ELF-1 (cell line): Measurements from ENCODE around the gene MAN2B2.
"Not testable (repeated sequence)": the region's sequence is repeated elsewhere in the genome, so short reads cannot be mapped to it uniquely, and the experiment has no call there.

Source experiments
- DNase-seq: peaks from one replicate; pipeline ENCODE4 v3.0.0-alpha.2; 2016; ENCODE audit warnings: low read depth, low spot score

Gene MAN2B2

DNA sequence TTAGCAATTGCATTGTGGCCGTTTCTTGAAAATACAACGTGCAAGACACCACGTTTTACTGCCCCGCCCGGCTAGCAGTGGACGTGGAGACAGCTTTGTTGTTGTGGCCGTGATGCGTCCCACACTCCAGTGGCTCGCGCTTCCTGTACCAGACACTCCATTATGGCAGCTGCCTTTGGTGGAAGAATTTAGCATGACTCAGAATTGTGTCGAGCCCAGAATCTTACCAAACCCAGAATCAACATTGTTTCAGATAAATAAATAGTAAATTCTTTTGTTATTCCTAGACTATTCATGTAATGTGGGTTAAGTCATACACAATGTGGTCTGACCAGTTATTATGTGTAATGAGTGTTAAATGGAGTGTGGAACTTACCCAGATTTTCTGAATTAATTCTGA lies 93.4 kb downstream of the MAN2B2 start:
- DNase-seq, result no peak

DNA sequence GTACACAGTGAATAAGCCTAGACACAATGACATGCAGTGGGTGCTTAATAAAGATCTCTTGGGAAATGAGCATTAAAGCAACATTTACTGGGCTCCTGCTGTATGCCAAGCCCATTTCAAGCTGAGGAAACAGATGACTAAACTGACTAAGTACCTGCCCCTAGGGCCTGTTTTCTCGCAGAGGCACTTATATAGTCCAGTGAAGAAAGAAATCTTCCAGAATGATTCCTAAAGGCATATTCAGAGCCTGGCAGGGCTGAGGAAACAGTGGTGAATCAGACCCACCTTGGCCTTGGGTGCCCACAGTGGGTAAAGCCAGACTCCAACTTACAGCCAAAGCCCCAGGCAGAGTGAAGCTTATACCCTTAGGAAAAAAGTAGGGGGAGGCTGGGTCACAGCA lies 96.7 kb downstream of the MAN2B2 start:
- DNase-seq, result no peak

DNA sequence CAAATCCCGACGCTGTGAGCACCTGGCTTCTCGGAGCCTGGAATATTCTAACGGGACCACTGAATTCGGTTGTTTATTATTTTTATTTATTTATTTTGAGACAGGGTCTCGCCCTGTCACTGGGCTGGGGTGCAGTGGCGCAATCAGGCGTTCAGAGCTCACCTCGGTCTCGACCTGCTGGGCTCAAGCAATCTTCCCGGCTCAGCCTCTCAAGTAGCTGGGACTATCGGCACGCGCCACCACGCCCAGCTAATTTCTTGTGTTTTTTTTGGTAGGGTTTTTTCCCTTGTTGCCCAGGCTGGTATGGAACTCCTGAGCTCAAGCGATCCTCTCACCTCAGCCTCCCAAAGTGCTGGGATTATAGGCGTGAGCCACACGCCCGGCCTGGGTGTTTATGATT lies 97.1 kb downstream of the MAN2B2 start:
- no peak for DNase-seq

DNA sequence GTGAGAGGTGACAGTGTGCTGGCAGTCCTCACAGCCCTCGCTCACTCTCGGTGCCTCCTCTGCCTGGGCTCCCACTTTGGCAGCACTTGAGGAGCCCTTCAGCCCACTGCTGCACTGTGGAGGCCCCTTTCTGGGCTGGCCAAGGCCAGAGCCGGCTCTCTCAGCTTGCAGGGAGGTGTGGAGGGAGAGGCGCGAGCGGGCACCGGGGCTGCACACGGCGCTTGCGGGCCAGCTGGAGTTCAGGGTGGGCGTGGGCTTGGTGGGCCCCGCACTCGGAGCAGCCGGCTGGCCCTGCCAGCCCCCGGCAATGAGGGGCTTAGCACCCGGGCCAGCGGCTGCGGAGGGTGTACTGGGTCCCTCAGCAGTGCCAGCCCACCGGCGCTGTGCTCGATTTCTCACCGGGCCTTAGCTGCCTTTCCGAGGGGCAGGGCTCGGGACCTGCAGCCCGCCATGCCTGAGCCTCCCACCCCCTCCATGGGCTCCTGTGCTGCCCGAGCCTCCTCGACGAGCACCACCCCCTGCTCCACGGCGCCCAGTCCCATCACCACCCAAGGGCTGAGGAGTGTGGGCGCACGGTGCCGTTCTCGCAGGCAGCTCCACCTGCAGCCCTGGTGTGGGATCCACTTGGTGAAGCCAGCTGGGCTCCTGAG lies 97.7 kb downstream of the MAN2B2 start:
- not testable (repeated sequence) for DNase-seq
